Measurements from ENCODE around the gene OPCML. TPM values are rescaled to one million over a fixed set of nuclear protein-coding genes. Genes with fewer than 3 reads are reported as not detected.

The OPCML gene
- total RNA-seq, 2 donors from 2014 or later: under 0.01 TPM; not detected in 1

DNA sequence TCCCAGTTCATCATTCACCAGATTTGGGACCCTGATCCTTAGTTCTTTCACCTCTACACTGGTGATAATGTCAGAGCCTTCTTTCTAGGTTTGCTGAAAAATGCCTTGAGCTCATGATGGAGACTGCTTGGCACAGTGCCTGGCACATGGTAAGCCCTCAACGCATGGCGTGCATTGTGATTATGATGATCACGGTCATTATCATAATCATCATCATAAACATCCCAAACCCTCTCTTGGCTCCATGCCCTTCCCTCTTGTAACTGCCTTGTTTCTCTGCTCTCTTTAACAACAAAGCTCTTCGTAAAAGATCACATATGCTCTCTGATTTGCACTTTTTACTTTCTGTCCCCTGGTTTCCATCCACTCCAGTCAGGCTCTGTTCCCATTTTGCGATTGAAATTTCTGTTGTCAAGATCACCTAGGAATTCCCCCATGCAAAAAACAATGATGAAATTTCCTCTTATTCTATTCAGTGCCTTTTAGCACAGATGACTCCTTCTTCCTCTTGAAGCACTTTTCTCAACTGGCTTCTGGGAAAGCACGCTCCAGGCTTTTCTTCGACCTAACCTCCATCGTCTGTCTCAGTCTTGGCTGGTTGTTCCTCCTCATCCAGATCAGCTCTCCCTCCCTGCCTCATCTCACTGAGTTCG is 479.1 kb downstream of the OPCML start:
- 72 to 73% methylated on average over 9 of the region's 9 CpGs for WGBS, 2 donors
- H3K4me1 ChIP-seq: no peaks in the 10 kb centered on the region

DNA sequence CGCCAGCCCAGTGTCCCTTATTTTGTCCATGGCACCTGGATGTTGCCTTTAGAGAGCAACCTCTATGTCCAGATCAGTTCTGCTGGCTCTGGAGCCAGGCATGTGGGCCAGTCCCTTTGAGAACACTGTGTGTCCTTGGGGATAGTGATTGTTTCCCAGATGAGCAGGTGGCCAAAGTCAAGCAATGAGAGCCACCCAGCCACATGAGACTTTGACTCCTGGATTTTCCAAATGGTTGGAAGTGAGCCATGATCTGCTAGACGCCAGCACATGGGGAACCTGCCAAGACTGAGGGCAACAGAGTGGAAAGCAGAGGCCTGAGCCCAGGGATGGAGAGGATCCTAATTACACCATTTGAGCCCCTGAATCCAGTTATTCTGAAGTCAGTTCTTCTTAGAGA is 479.8 kb downstream of the OPCML start:
- H3K36me3 ChIP-seq (replicated peaks in 1 of 2; ENCODE audit: insufficient read depth in 1 of 2, low read depth in 2 of 2): no peaks in the 10 kb centered on the region
- TF ChIP-seq, protein P1, sequence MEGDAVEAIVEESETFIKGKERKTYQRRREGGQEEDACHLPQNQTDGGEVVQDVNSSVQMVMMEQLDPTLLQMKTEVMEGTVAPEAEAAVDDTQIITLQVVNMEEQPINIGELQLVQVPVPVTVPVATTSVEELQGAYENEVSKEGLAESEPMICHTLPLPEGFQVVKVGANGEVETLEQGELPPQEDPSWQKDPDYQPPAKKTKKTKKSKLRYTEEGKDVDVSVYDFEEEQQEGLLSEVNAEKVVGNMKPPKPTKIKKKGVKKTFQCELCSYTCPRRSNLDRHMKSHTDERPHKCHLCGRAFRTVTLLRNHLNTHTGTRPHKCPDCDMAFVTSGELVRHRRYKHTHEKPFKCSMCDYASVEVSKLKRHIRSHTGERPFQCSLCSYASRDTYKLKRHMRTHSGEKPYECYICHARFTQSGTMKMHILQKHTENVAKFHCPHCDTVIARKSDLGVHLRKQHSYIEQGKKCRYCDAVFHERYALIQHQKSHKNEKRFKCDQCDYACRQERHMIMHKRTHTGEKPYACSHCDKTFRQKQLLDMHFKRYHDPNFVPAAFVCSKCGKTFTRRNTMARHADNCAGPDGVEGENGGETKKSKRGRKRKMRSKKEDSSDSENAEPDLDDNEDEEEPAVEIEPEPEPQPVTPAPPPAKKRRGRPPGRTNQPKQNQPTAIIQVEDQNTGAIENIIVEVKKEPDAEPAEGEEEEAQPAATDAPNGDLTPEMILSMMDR (IDR thresholded peaks at IDR 0.05): no peak
- no peak for TF ChIP-seq POLR2A (IDR thresholded peaks at IDR 0.05)
- no peaks in the 10 kb centered on the region for H3K9me3 ChIP-seq
- no peak for DNase-seq
- intact Hi-C loops (cut with DNase I): no loop called here
- H3K4me1 ChIP-seq: no peaks in the 10 kb centered on the region
- no peak overlapping the region for H3K4me3 ChIP-seq
- no peak for ATAC-seq
- WGBS, 2 donors: 46 to 47% methylated on average over 2 of the region's 2 CpGs
- no peaks in the 10 kb centered on the region for H3K27me3 ChIP-seq
- no peak overlapping the region for H3K27ac ChIP-seq

More for the DNA sequence above, 479.1 kb downstream of the OPCML start:
- H3K27ac ChIP-seq: no peak overlapping the region
- no peaks in the 10 kb centered on the region for H3K9me3 ChIP-seq
- H3K27me3 ChIP-seq: no peaks in the 10 kb centered on the region
- no peak overlapping the region for H3K4me3 ChIP-seq
- no peaks in the 10 kb centered on the region for H3K36me3 ChIP-seq (replicated peaks in 1 of 2; ENCODE audit: insufficient read depth in 1 of 2, low read depth in 2 of 2)
- intact Hi-C loops (cut with DNase I): no loop called here
- DNase-seq (no peak), ATAC-seq (no peak)
- TF ChIP-seq, protein P1 (IDR thresholded peaks at IDR 0.05): no peak
- TF ChIP-seq POLR2A (IDR thresholded peaks at IDR 0.05): no peak

DNA sequence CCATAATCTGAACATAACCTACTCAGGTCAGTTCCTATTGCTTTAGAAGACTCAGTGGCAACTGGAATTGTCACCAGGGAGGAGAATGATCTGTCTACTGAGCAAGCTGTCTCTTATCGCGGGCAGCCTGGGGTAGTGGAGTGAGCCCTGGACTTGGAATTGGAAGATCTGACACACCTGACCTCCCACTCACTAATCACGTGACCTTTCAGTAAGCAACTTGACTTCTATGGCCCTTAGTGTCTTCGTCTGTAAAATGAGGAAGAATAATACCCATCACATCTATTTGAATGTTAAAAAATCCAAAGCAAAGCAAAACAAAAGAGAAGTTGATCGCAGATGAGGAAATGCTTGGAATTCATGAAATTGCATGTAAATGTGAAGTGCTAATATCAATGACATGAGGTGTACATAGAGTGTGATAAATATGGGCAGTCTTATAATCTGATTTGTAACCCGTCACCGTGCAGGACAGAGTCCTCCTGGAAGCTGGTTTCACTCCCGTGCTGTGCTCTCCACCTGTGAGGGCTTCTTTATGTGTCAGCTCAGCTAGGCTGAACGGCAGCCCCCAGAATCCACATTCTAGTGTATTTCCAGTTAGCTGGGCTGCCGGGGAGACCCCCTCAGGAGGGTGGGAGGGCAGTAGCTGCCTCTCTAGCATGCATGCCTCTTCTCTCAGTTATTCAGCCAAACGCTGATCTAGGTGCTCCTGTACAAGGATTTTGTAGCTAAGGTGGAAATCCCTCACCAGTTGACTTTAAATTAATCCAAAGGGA is 482.9 kb downstream of the OPCML start:
- DNase-seq (no peak), ATAC-seq (no peak)
- WGBS, 2 donors: 49 to 50% methylated on average over 10 to 11 of the region's 11 CpGs
- no peak for TF ChIP-seq POLR2A (IDR thresholded peaks at IDR 0.05)
- TF ChIP-seq, protein P1 (IDR thresholded peaks at IDR 0.05): no peak
- H3K4me3 ChIP-seq: no peak overlapping the region
- no peaks in the 10 kb centered on the region for H3K4me1 ChIP-seq
- no peaks in the 10 kb centered on the region for H3K27me3 ChIP-seq
- H3K36me3 ChIP-seq (replicated peaks in 1 of 2; ENCODE audit: insufficient read depth in 1 of 2, low read depth in 2 of 2): no peaks in the 10 kb centered on the region
- no peaks in the 10 kb centered on the region for H3K9me3 ChIP-seq
- no peak overlapping the region for H3K27ac ChIP-seq
- intact Hi-C loops (cut with DNase I): no loop called here

DNA sequence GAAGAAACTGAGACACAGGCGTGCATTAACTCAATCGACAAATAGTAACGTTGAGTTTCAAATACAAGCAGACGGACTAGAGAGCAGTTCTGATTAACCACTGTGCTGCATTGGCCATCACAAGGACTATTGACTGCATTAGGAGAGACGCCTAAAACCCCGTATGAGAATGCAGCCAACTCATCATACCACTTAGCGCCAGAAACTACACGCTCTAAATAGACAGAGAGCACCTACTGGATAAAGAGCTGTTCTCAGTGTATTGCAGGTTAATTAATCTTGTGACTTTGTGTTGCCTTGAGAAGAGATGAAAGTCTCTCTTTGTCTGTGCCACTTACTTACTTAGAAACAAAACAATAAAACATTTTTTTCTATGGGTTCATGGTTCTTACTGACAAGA is 484.0 kb downstream of the OPCML start:
- DNase-seq (no peak), ATAC-seq (no peak)
- Histone ChIP-seq H3K4me3 (no peak overlapping the region), H3K4me1 (no peaks in the 10 kb centered on the region), H3K27ac (no peak overlapping the region), H3K36me3 (replicated peaks in 1 of 2; ENCODE audit: insufficient read depth in 1 of 2, low read depth in 2 of 2) (no peaks in the 10 kb centered on the region), H3K9me3 (no peaks in the 10 kb centered on the region), H3K27me3 (no peaks in the 10 kb centered on the region)
- intact Hi-C loops (cut with DNase I): no loop called here
- TF ChIP-seq, protein P1 (IDR thresholded peaks at IDR 0.05): no peak
- no peak for TF ChIP-seq POLR2A (IDR thresholded peaks at IDR 0.05)
- 75 to 80% methylated on average over 8 of the region's 8 CpGs for WGBS, 2 donors
